Spleen (tissue), 11 donors: ENCODE measurements around the gene CHST8. TPM values are rescaled to one million over a fixed set of nuclear protein-coding genes. Genes with fewer than 3 reads are reported as not detected.

Source experiments
- DNase-seq: peaks from one replicate; pipeline ENCODE4 v3.0.0-alpha.2; 2020
- H3K27ac ChIP-seq, 8 donors: fragments of 200-600 bp; sonication (generic) in 7 of 8; 1 replicate in 4 of 8; 2 replicates in 4 of 8; pipeline versions ENCODE4 v1.5.0 to v1.8.0; 2016 to 2021; ENCODE audit warnings: inconsistent platforms in 4 of 8, mild to moderate bottlenecking in 4 of 8, moderate library complexity in 1 of 8
- H3K27me3 ChIP-seq, 7 donors: fragments of 200-600 bp; sonication (generic) in 6 of 7; replicated peaks in 1 of 7; 1 replicate in 4 of 7; 2 replicates in 3 of 7; pipeline versions ENCODE4 v1.5.0 to v1.8.0; 2016 to 2021; ENCODE audit warnings: inconsistent platforms in 3 of 7, mild to moderate bottlenecking in 1 of 7
- H3K36me3 ChIP-seq, 6 donors: fragments of 200-600 bp; sonication (generic) in 5 of 6; 1 replicate in 4 of 6; 2 replicates in 2 of 6; pipeline versions ENCODE4 v1.5.0 to v1.8.0; 2016 to 2021; ENCODE audit warnings: inconsistent platforms in 2 of 6
- H3K4me1 ChIP-seq, 6 donors: fragments of 200-600 bp; sonication (generic) in 5 of 6; 1 replicate in 3 of 6; 2 replicates in 3 of 6; pipeline versions ENCODE4 v1.5.0 to v1.8.0; 2016 to 2021; ENCODE audit warnings: inconsistent platforms in 3 of 6
- H3K4me3 ChIP-seq, 8 donors: fragments of 200-600 bp; sonication (generic) in 7 of 8; 1 replicate in 4 of 8; 2 replicates in 4 of 8; pipeline versions ENCODE4 v1.5.0 to v1.8.0; 2016 to 2021; ENCODE audit warnings: inconsistent platforms in 4 of 8, mild to moderate bottlenecking in 4 of 8, moderate library complexity in 2 of 8
- H3K9me3 ChIP-seq, 8 donors: fragments of 200-600 bp; sonication (generic) in 7 of 8; 1 replicate in 4 of 8; 2 replicates in 4 of 8; pipeline versions ENCODE4 v1.5.0 to v1.8.0; 2016 to 2021; ENCODE audit warnings: inconsistent platforms in 4 of 8
- CTCF ChIP-seq, 11 experiments: fragments of 200-600 bp in 7 of 11; fragments of 450-650 bp in 4 of 11; sonication (generic) in 4 of 11; IDR thresholded peaks in 8 of 11; conservative IDR thresholded peaks in 3 of 11; 1 replicate in 7 of 11; 2 replicates in 4 of 11; pipeline versions ENCODE4 v1.4.0 to v1.8.0; 2016 to 2021; ENCODE audit warnings: antibody characterized with exemption in 11 of 11, inconsistent platforms in 4 of 11, mild to moderate bottlenecking in 1 of 11
- POLR2A ChIP-seq, 3 donors: fragments of 450-650 bp; IDR thresholded peaks; one replicate each; pipeline ENCODE4 v1.5.1; 2017; ENCODE audit warnings: antibody characterized with exemption in 3 of 3, mild to moderate bottlenecking in 1 of 3
- POLR2AphosphoS5 ChIP-seq, 3 donors: sonication (generic); formaldehyde crosslinking; IDR thresholded peaks; one replicate each; pipeline ENCODE4 v1.5.1; 2017; ENCODE audit warnings: antibody characterized with exemption in 3 of 3
- WGBS, 5 donors: extraction: QIAGEN DNeasy Blood & Tissue Kit in 3 of 5; methylation state at CpG; one replicate each; pipeline versions ENCODE4 v1.1.5 to v1.1.7; 2013 to 2018; 5-methylcytosine and 5-hydroxymethylcytosine counted together
- intact Hi-C: fragments of 100-400 bp; cut with DNase I; formaldehyde crosslinking; loops from one replicate; pipeline ENCODE4 v1.15.0; 2023; ENCODE audit warnings: low total_unique reads
- polyA plus RNA-seq, 3 donors: library from polyadenylated mRNA; stranded (reverse); fragments of 200-250 nt; gene quantifications; one replicate each; pipeline ENCODE4 v1.2.1, GENCODE V29; 2013
- total RNA-seq, 7 donors: library from RNA; depleted of rRNA in 3 of 7; stranded (reverse); fragments of >200 nt in 3 of 7; fragmentation: NEBNext Ultra II Directional in 4 of 7; extraction: Animal tissue kit (Norgen Biotek cat#: 25700) in 4 of 7; gene quantifications; one replicate each; pipeline versions ENCODE4 v1.1.0 to v1.2.1, GENCODE V29; 2016 to 2021
- donor health status: healthy with polysubstance abuse.
- donor health status: DM: no; HTN: no; CAD: no; lungs with moderate emphysema.
- donor health status: DM: no; HTN: no; CAD: no.
- donor health status: Bipolar disorder and iron deficiency.
- donor health status: healthy.
- donor health status: DM: no; HTN: no; CAD: no.
- donor health status: DM: yes; HTN: yes; CAD: no.

CHST8 gene
- total and polyA plus RNA-seq, 10 donors = 0.43 to 4.0 (median 1.6) TPM

GRCh38 chr19:33784432-33784831, 162.7 kb downstream of the CHST8 start:
- Histone ChIP-seq H3K36me3 (no peaks in the 10 kb centered on the region), H3K4me3 (no peak overlapping the region), H3K9me3 (no peaks in the 10 kb centered on the region), H3K27me3 (peaks cover 0 to 23% (median 0%) of the 10 kb centered on the region in 7 donors), H3K4me1 (peaks cover 0 to 18% (median 9%) of the 10 kb centered on the region in 6 donors), H3K27ac (no peak overlapping the region)
- TF ChIP-seq POLR2A (IDR thresholded peaks at IDR 0.05) (no peak), CTCF (IDR thresholded peaks at IDR 0.05 in 8 of 11, conservative IDR thresholded peaks at IDR 0.05 in 3 of 11) (no peak), POLR2AphosphoS5 (IDR thresholded peaks at IDR 0.05) (no peak)
- intact Hi-C loops = no loop called here
- 81 to 88% (median 84%) methylated on average over 5 of the region's 5 CpGs for WGBS, 5 donors
- no peak for DNase-seq

GRCh38 chr19:33785795-33786194, 164.0 kb downstream of the CHST8 start:
- TF ChIP-seq POLR2A (IDR thresholded peaks at IDR 0.05) = no peak
- no peak for TF ChIP-seq CTCF (IDR thresholded peaks at IDR 0.05 in 8 of 11, conservative IDR thresholded peaks at IDR 0.05 in 3 of 11)
- TF ChIP-seq POLR2AphosphoS5 (IDR thresholded peaks at IDR 0.05) = no peak
- Histone ChIP-seq H3K4me3 (no peak overlapping the region), H3K4me1 (peaks cover 0 to 4% (median 0%) of the 10 kb centered on the region in 6 donors), H3K27ac (no peak overlapping the region), H3K27me3 (peaks cover 0 to 17% (median 0%) of the 10 kb centered on the region in 7 donors), H3K9me3 (no peaks in the 10 kb centered on the region), H3K36me3 (no peaks in the 10 kb centered on the region)
- intact Hi-C loops = no loop called here
- WGBS, 5 donors = 77 to 83% (median 80%) methylated on average over 6 of the region's 6 CpGs
- DNase-seq = no peak

- no peak for DNase-seq
- TF ChIP-seq POLR2A (IDR thresholded peaks at IDR 0.05) (no peak), POLR2AphosphoS5 (IDR thresholded peaks at IDR 0.05) (no peak)
These were observed 166.9 kb downstream of the CHST8 start for GRCh38 chr19:33788676-33789075.

GRCh38 chr19:33789344-33789743, 167.6 kb downstream of the CHST8 start:
- intact Hi-C loops = no loop called here
- WGBS, 5 donors = 76 to 95% (median 87%) methylated on average over 5 of the region's 5 CpGs
- TF ChIP-seq CTCF (IDR thresholded peaks at IDR 0.05 in 8 of 11, conservative IDR thresholded peaks at IDR 0.05 in 3 of 11) (no peak), POLR2AphosphoS5 (IDR thresholded peaks at IDR 0.05) (no peak), POLR2A (IDR thresholded peaks at IDR 0.05) (no peak)
- H3K4me1 ChIP-seq = peaks cover 2 to 12% (median 7%) of the 10 kb centered on the region in 6 donors
- no peaks in the 10 kb centered on the region for H3K9me3 ChIP-seq
- no peak for DNase-seq
- no peak overlapping the region for H3K4me3 ChIP-seq
- no peaks in the 10 kb centered on the region for H3K36me3 ChIP-seq
- H3K27ac ChIP-seq = no peak overlapping the region
- peaks cover 0 to 52% (median under 1%) of the 10 kb centered on the region in 7 donors for H3K27me3 ChIP-seq

More at GRCh38 chr19:33788676-33789075, 166.9 kb downstream of the CHST8 start:
- Histone ChIP-seq H3K9me3 (no peaks in the 10 kb centered on the region), H3K36me3 (no peaks in the 10 kb centered on the region), H3K27me3 (peaks cover 0 to 45% (median 0%) of the 10 kb centered on the region in 7 donors), H3K27ac (no peak overlapping the region), H3K4me3 (no peak overlapping the region), H3K4me1 (peaks cover 0 to 6% (median under 1%) of the 10 kb centered on the region in 6 donors)
- intact Hi-C loops = no loop called here
- WGBS, 5 donors = 59 to 81% (median 65%) methylated on average over 4 of the region's 4 CpGs
